DOHH2 (cell line): ENCODE measurements around the gene AMD1.

Source experiments
- CTCF ChIP-seq: fragments of 200-600 bp; sonication (generic); IDR thresholded peaks from one replicate; pipeline ENCODE4 v1.5.1; 2014; ENCODE audit warnings: antibody characterized with exemption, mild to moderate bottlenecking, low read depth, low read length; ENCODE audit not compliant: poor library complexity, severe bottlenecking
- EZH2phosphoT487 ChIP-seq: fragments of 200-600 bp; sonication (generic); IDR thresholded peaks from 2 replicates; pipeline ENCODE4 v1.6.1; 2017; ENCODE audit warnings: borderline replicate concordance, mild to moderate bottlenecking, antibody characterized with exemption, low read length, moderate library complexity, mixed read lengths

- TF ChIP-seq CTCF (no peak), EZH2phosphoT487 (no peak)
These were observed 3.0 kb downstream of the AMD1 start for GRCh38 chr6:110877569-110877968.
